Measurements from ENCODE around the gene CCND1.
"Not testable (repeated sequence)": the region's sequence is repeated elsewhere in the genome, so short reads cannot be mapped to it uniquely, and the experiment has no call there.

The CCND1 gene

DNA sequence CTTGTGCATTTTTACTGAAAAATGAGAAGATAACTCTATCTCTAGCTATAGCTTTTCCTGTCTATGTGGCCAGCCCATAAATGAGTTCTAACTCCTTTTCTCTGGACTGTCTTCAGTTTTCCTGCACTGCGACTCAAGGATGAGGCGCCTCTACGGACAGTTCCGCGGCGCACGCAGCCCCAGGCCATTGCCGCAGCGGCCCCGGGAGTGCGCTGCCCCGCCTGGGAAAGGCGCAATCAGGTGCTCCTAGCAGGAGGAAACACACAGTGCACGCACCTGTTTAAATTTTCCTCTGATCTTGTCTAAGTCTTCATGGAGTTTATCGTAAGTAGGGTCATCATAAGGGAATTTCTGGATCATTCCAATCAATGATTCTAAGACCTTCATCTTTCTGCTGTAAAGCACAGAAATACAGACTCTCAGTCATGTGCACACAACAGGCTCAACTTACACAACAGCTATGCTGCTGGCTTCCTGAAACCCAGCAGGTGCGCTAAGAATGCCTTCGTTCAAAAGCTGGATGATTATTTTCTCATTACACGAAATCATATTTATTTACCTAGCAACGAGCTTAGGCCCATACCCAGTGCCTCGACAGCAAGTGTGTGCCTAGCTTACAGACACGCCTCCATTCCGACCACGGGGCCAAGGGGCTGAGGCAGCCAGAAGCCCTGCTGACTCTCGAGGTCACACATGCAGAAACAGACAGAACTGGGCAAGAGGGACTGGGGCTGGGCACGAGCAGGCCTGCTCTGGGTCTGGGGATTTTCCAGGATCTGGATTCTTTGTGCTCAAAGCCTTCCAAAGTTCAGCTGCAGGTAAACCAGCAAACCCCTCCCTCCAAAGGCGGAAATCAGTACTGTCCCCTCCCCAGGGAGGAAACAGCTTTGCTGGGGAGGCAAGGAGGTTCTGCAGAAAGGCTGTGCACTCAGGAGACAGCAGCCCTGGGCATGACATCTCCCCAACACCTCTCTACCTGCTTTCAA, 27.0 kb downstream of the CCND1 start:
- no peak for DNase-seq

DNA sequence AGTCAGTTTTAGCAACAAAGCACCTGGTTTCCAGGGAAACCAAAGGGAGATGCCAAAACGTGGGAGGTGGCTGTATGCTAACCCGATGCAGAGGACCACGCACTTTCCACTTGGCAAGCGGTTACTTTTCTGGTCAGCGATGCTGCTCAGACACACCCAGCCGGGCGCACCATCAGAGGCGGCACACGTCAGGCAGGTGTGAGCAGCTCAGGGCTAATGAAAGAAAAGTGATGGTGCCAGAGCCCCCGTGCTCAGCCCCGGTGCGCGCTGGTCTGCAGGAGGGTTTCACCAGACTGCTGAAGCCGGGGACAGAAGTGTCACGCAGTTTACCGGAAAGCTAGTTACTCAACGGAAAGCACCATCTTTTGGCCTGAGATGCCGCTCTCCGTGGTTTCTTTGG, 28.5 kb downstream of the CCND1 start:
- DNase-seq, result no peak

DNA sequence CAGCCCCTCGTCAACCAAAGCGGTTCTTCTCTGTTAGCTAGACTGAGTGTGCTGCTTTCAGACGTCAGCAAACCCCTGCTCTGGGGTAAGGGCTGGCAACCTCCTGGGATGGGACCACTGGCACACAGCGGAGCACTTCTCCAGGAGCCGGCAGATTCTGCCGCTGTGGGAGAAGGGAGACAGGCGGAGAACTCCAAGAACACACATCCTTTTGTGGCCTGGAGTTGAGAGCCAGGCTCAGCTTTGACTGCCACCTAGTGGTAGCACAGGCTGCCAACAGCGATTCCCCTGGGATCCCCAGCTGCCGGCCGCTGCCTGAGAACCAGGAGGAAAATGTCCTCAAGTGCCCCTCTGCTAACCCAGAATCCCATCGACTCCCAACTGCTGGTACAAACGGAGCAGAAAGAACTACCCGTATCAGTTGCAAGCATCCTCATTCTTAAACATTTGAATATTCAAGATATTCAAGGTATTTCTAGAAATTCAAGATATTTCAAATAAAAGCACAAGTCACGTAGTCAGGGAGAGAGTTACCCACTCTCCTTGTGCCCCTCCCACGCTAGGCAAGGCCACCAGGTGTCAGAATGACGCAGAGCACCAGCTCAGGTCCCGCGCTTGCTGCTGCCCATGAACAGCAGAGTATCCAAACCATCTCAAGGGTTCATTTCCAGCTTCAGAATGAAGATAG, 29.3 kb downstream of the CCND1 start:
- DNase-seq, result peak; percentile 76 to 87 (median 84)

DNA sequence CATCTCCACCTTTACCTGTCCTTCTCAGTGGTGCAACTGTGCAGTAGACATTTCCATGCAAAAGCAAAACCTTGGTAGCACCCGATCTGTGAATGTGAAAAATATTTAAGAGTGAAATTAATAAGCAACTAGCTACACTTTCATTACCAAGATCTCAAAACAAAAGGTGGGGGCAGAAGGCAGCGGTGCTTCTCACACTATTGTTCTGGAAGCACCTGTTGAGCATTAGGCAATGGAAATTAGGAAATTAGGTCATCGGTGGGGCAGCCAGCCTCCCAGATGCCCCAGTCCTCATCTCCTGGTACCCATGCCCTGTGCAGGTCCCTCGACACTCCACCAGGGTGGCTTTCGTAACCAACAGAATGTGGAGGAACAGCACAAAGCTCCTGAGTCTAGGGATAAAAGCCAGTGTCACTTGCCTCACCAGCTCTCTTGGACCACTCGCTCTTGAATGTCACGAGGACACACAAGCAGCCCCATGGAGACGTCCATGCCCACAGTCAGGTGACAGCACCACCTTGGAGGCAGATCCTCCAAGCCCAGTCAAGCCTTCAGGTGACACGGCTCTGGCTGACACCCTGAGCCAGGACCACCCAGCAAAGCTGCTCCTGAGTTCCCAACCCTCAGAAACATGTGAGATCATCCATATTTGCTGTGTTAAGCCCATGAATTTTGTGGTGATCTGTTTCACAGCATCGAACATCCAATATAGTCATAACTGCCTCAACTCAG, 30.9 kb downstream of the CCND1 start:
- DNase-seq, result no peak

DNA sequence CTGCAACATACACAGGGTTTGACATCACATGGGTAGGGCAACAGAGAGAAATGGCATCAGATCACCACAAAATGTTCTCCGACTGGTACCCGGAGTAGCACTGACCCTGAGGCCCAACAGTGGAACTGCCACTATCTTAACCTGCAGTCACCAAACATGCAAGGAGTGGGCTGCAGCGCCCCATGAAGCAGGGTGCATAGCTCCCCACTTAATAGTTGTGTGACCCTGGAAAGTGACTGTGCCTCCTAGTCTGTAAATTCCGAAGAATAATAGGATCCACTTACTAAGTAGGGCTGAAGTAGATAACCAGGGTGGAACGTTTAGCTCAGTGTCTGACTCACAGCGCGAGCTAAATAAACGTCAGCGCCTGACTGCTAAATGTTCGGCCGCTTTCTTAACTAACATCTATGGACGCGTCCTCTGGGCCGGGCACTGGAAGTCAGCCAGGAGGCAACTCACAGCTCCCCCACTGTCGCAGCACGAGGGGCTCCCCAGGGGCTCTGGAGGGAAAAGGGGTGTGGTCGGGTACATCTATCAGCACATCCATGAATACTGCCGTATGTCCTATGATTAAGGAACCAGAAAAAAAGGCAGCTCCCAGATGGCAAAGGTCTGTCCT, 33.4 kb downstream of the CCND1 start:
- DNase-seq, result peak; percentile 22 to 47 (median 36)

DNA sequence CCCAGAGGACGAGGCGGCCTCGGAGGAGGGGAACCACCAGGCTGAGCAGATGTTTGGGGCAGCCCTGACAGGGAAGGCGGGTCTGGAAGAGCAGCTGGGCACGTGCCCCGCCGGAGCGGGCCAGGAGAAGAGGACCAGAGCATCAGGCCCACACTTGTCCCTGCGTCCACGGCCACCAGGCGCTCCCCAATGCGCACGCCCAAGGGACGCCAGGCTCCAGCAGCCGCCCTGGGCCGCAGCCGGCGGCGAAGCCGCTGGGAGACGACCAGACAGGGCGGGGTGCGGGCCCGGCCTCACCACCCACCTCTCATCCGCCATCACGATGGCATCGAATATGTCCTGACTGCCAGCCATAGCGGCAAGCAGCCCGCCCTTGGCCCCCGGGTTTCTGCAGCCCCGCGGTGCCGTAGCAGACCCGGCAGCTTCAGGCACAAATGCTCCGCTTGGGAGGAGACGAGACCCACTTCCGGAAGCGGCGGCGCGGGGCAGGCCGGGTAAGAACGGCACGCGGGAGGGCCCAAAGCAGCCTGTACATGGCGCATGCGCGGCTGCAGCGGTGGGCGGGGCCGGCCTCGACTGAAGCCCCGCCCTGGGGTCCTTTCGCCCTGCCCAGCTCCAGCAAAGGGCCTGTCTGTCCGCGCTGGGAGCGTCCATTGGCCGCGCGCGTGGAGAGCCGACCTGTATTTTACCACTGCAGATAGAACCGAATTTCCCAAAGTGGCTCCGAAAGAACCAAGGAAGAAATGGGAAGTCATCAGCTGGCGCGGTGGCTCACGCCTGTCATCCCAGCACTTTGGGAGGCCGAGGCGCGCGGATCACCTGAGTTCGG, 34.1 kb downstream of the CCND1 start, which contains the start of gene LTO1:
Gene LTO1 (minus strand): TSS at position 468 of the 829 bp plus-strand sequence. CDS start 114 bp downstream, at position 354.
- peak; percentile 97 to 99 (median 98) for DNase-seq

DNA sequence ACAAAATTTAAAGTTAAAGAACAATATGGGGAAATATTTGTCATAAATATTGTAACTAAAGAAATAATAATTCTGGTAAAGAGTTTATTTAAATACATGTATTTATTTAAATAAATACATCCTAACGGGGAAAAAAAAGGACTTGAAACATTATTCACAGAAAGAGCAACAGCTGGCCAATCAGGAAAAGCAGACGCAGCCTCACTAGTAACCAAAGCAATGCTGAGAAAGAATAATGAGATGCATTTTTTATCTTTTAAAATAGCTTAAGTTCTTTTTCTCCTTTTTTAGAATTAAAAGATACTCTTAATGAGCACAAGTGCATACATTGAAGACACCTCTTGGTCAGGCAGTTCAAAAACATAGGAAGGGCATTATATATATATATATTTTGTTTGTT, 36.8 kb downstream of the CCND1 start:
- no peak for DNase-seq

DNA sequence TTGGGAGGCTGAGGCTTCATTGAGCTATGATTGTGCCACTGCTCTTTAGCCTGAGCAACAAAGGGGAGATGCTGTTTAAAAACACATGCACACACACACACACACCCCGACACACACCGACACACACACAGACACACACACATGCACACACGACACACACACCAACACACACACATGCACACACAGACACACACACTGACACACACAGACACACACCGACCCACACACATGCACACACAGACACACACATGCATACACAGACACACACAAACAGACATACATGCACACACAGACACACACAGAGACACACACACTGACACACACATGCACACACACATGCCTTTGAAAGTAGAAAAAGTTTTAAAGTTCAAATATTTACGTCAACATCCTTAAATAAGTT, 39.7 kb downstream of the CCND1 start:
- no peak for DNase-seq

DNA sequence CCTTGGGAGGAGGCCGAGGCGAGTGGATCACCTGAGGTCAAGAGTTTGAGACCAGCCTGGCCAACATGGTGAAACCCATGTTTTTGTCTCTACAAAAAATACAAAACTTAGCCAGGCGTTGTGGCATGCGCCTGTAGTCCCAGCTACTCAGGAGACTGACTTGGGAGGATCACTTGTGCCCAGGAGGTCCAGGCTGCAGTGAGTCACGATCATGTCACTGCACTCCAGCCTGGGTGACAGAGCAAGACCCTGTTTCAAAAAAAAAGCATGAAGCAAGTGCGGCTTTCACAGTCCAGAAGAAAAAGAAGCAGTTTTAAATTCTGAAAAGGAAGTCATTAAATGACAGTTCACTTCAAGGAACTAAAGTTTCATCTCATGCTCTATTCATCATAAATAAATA, 41.3 kb downstream of the CCND1 start:
- no peak for DNase-seq

DNA sequence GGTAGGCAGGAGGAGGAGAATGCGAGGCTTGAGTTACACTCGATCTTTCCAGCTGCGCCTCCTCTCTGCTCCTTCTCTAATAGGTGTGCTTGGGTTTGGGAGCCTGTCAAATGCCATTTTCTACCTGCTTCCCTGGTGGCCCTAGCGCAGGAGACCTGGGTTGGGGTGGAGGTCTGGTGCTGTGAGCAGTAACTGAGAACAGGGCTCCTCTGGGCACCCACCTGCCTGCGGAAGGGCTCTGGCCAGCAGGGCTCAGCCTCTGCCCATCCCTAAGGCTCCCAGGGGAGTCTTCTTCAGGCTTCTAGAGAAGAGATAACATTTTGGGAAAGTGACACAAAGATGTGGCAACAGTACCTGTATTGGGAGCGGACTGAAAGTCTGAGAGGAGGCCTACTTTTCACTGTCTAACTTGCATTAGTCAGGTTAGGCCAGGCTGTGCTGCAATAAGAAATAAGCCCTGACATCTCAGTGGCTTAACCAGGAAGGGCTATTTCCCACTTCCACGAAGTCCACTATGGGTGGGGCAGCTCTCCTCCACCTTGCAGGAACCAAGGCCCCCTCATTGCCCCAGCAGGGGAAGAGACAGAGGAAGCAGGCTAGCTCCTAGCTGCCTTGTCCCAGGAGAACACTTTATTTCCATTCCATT, 41.8 kb downstream of the CCND1 start:
- no peak for DNase-seq

DNA sequence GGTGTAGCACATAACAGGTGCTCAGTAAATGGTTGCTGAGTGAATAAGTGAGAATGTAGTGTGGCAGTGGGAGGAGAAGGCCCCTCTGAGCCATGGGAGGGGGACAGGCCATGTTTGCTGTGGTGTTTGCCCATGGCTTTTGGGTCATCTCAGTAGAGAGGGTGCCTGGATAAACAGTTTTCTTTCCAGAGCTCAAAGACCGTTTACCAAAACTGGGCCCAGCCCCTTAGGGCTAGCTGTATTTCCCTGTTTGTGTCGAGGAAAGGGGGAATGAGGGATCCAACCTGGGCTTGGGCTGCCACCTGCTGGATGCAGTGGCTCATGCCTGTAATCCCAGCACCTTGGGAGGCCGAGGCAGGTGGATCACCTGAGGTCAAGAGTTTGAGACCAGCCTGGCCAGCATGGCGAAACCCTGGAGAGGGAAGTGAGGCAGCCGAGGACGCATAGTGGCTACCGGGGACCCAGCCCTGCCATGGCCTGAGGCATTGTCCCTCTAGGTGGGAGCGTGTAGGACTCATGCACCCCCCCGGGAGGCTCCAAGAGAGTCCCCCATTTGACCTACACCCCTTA, 42.9 kb downstream of the CCND1 start:
- no peak for DNase-seq

DNA sequence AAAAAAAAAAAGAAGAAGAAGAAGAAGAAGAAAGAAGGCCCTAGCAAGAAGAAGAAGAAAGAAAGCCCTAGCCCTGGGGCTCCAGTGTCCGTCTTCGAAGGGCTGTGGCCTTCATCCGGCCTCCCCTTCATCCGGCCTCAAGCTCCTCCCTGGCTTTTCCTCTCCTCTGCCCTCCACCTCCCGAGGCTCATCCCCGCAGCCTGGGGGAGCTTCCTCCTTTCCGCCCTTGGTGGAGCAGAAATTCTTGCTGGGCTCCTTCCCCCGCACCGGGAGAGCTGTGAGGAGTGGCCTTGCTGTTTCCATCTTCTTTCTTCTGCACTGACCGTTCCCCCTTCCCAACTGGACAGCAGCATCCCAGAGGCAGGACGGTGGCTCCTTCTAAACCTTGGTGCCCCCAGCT, 43.7 kb downstream of the CCND1 start:
- DNase-seq, result no peak

DNA sequence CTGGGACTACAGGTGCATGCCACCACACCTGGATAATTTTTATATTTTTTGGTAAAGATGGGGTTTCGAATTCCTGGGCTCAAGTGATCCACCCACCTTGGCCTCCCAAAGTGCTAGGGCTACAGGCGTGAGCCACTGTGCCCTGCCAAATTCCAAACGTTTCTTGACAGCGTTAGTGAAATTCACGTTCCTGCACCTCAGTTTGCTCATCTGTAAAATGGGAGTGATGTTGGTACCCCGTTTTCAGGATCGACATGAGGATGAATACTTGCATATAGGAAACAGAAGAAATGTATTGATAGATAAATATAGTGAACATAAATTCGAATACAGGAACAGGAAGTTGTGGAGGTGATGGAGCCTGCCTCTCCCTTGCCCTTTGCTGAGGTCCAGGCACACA, 44.4 kb downstream of the CCND1 start:
- no peak for DNase-seq

DNA sequence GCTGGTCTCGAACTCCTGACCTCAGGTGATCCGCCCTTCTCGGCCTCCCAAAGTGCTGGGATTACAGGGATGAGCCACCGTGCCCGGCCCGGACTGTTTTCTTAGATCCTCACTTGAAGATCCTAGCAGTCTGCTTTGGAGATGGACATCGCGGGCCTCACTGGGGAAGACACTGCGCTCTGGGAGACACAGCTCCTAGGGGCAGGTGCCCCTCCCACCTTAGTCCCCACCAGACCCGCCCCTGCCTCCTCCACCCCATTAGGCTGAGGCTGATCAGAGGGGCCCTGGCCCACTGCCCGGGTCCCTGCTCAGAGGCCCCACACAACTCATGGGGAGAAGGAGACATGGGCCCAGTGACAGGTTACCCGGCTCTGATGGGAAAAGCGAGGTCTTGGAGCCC, 45.5 kb downstream of the CCND1 start:
- DNase-seq, result no peak

DNA sequence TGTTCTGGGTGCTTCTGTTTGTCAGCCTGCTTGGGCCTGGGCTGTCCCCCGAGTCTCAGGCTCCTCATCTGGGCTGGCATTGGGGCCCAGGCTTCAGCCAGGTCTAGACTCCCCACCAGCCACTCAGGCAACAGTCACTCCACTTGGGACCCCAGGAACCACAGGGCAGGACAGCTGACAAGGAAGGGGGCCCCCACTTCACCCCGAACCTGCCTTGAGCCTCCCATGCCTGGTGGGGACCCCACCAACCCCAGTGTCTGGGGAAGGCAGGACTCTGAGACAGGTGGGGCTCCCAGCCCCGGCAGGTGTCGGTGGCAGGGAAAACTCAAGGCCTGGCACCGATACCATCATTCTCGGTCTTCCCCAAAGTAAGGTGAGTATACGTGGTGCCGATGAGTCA, 45.9 kb downstream of the CCND1 start:
- no peak for DNase-seq

DNA sequence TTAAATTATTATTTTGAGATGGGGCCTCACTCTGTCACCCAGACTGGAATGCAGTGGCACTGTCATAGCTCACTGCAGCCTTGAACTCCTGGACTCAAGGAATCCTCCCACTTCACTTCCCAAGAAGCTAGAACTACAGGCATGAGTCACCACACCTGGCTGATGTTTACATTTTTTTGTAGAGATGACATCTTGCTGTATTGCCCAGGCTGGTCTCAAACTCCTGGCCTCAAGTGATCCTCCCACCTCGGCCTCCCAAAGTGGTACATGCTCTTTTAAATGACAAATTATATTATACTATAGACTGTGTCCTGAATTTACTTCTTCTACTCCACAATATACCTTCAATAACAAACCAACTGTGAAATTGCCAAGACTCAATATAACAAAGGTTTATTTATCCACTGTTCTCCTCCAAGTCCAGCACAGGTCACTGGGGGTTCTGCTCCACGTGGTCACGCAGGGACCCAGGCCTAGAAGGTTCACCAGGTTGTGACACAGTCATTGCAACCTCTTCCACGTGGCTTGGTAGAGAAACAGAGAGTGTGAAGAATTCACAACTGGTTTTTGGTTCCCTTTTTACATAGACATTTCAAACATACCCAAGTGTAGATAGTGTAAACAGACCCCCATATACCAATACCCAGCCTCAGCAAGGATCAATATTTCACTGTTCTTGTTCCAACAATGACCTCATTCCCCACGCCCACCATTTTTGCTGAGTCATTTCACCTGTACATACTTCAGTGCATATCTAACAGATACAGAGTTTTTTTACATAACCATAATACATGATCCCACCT, 47.2 kb downstream of the CCND1 start:
- not testable (repeated sequence) for DNase-seq

DNA sequence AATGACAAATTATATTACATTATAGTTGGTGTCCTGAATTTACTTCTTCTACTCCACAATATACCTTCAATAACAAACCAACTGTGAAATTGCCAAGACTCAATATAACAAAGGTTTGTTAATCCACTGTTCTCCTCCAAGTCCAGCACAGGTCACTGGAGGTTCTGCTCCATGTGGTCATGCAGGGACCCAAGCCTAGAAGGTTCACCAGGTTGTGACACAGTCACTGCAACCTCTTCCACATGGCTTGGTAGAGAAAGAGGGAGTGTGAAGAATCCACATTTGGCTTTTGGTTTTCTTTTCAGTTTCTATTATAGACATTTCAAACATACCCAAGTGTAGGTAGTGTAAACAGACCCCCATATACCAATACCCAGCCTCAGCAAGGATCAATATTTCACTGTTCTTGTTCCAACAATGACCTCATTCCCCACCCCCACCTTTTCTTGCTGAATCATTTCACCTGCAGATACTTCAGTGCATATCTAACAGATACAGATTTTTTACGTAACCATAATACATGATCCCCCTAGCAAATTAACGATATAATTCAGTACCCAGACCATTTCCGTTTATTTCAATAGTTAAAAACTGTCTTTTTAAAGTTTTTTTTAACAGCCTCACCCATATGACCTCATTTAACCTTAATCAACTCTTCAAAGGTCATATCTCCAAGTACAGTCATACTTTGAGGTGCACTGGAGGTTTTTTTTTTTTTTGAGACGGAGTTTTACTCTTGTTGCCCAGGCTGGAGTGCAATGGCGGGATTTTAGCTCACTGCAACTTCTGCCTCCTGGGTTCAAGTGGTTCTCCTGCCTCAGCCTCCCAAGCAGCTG, 48.7 kb downstream of the CCND1 start:
- no peak for DNase-seq

DNA sequence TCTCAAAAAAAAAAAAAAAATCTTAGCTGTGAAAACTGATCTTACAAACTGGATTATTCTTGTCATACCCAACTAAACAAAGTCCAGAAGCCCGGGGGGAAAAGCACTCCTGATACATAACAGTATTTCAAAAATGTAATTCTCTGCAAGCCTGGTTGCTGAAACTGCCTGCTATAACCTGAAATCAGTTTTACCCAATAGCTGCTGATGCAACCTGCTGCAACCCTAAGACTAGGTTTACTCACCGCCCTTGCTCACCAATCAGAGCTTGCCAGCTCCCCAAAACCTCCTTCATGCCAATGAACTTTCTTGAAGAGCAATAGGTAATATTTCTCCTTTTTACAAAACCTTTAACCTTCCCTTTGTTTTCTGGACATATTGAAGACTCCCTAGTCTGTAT, 50.5 kb downstream of the CCND1 start:
- peak in 1 of 4 experiments; percentile 8 for DNase-seq

DNA sequence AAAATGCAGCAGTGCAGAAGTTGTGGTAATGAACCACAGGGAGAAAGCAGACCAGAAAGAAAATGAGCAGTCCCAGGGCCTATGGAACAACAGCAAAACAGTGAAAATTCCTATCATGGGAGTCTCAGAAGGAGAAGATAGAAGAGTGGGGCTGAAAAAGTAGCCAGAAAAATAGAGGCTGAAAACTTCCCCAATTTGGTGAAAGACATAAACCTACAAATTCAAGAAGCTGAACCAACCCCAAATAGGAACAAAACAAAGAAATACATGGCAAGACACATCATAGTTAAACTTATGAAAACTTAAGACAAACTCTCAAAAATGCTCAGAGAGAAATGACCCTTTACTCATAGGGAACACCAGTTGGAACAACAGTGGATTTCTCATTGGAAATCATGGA, 51.5 kb downstream of the CCND1 start:
- no peak for DNase-seq

All from suppressor macrophage (primary cell).